Measurements from ENCODE around the gene ARGLU1.

DNA sequence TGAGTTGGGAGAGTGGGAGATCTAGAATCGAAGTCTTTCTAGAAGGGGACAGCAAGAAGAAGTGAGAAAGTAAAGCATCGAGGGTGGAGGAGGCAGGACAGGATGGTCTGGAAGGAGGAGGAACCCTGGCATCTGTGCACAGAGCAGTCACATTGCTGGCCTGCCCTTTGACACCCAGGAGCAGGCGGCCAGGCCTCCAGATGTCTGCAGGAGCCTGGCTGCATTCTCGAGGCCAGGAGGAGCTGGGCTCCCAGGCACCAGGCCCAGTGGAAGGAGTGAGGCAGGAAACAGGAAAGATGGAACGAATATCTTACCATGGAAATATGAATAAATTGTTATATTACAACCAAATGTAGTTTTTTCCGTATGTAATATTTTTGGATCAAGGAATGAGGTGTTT is 27.7 kb upstream of the ARGLU1 start:
- TF ChIP-seq EZH2 (IDR thresholded peaks at IDR 0.05; ENCODE audit: insufficient read depth, low read length) = no peak
- TF ChIP-seq, protein P1, sequence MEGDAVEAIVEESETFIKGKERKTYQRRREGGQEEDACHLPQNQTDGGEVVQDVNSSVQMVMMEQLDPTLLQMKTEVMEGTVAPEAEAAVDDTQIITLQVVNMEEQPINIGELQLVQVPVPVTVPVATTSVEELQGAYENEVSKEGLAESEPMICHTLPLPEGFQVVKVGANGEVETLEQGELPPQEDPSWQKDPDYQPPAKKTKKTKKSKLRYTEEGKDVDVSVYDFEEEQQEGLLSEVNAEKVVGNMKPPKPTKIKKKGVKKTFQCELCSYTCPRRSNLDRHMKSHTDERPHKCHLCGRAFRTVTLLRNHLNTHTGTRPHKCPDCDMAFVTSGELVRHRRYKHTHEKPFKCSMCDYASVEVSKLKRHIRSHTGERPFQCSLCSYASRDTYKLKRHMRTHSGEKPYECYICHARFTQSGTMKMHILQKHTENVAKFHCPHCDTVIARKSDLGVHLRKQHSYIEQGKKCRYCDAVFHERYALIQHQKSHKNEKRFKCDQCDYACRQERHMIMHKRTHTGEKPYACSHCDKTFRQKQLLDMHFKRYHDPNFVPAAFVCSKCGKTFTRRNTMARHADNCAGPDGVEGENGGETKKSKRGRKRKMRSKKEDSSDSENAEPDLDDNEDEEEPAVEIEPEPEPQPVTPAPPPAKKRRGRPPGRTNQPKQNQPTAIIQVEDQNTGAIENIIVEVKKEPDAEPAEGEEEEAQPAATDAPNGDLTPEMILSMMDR (IDR thresholded peaks at IDR 0.05; ENCODE audit: insufficient read depth, low read depth, low read length) = no peak
